Measurements from ENCODE around the gene GALNT6. TPM values are rescaled to one million over a fixed set of nuclear protein-coding genes. Genes with fewer than 3 reads are reported as not detected.
A peak's percentile ranks its signal among the peaks of the same experiment; 100 is the strongest.

The GALNT6 gene
- polyA plus RNA-seq, 2 of the 4 experiments (the other 2 are of a cell fraction) = 3.6 to 4.3 TPM

DNA sequence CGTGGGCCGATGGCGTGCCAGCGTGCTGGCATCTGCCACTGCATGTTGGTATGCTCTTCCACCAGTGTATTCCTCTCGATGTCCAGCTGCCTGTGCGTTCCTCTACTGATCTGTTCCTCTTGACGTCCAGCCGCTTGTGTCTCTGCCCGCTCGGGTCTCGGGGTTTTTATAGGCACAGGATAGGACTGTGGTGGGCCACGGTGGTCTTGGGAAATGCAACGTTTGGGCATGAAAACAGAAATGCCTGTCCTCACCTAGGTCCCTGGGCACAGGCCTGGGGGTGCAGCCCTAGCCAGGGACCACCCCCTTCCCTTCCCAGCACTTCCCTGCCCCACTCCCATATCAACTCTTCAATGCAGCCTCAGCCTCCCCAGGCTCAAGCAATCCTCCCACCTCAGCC lies 10.3 kb upstream of the GALNT6 start (continued):
- TF ChIP-seq KDM5A (IDR thresholded peaks at IDR 0.05) (no peak), NPAS2 (CRISPR knock-in tag; IDR thresholded peaks at IDR 0.05; ENCODE audit: borderline replicate concordance) (no peak)

GRCh38 chr12:51401020-51401419 lies 9.8 kb upstream of the GALNT6 start:
- POLR2A ChIA-PET = no interaction called here
- no peaks in the 10 kb centered on the region for H3K9me3 ChIP-seq
- ATAC-seq (no peak), FAIRE-seq (no peak), DNase-seq (ENCODE audit: low read depth in 1 of 2, low spot score in 1 of 2) (no peak)
- no peaks in the 10 kb centered on the region for H3K4me1 ChIP-seq
- H3K27ac ChIP-seq = no peak overlapping the region
- TF ChIP-seq RCOR1 (IDR thresholded peaks at IDR 0.05; ENCODE audit: low read depth, low read length) (no peak), TP53 (CRISPR knock-in tag; IDR thresholded peaks at IDR 0.05) (no peak), RNF2 (IDR thresholded peaks at IDR 0.05; ENCODE audit: borderline replicate concordance, low read depth) (no peak), MYC (IDR thresholded peaks at IDR 0.05; ENCODE audit: borderline replicate concordance, low read length) (no peak), CHD4 (IDR thresholded peaks at IDR 0.05; ENCODE audit: borderline replicate concordance) (no peak), CEBPB (IDR thresholded peaks at IDR 0.05) (no peak), JUN (IDR thresholded peaks at IDR 0.05) (no peak), ZNF302 (CRISPR knock-in tag; IDR thresholded peaks at IDR 0.05) (no peak), FOSL2 (IDR thresholded peaks at IDR 0.05) (no peak), FOSL2 (CRISPR knock-in tag; IDR thresholded peaks at IDR 0.05) (no peak), POLR2AphosphoS2 (conservative IDR thresholded peaks at IDR 0.05; ENCODE audit: low read length) (no peak), HOXB13 (CRISPR knock-in tag; IDR thresholded peaks at IDR 0.05; ENCODE audit: low read depth) (no peak), RAD21 (conservative IDR thresholded peaks at IDR 0.05 in 1 of 2, IDR thresholded peaks at IDR 0.05 in 1 of 2) (no peak), NFE2L2 (conservative IDR thresholded peaks at IDR 0.05; ENCODE audit: low read length) (no peak), KDM1A (IDR thresholded peaks at IDR 0.05; ENCODE audit: low read depth) (no peak), JUNB (IDR thresholded peaks at IDR 0.05) (no peak), GATA3 (IDR thresholded peaks at IDR 0.05; ENCODE audit: borderline replicate concordance) (no peak), FOXS1 (CRISPR knock-in tag; IDR thresholded peaks at IDR 0.05) (no peak)
- TF ChIP-seq, protein P1, sequence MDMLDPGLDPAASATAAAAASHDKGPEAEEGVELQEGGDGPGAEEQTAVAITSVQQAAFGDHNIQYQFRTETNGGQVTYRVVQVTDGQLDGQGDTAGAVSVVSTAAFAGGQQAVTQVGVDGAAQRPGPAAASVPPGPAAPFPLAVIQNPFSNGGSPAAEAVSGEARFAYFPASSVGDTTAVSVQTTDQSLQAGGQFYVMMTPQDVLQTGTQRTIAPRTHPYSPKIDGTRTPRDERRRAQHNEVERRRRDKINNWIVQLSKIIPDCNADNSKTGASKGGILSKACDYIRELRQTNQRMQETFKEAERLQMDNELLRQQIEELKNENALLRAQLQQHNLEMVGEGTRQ (IDR thresholded peaks at IDR 0.05) = no peak
- TF ChIP-seq, protein P2, sequence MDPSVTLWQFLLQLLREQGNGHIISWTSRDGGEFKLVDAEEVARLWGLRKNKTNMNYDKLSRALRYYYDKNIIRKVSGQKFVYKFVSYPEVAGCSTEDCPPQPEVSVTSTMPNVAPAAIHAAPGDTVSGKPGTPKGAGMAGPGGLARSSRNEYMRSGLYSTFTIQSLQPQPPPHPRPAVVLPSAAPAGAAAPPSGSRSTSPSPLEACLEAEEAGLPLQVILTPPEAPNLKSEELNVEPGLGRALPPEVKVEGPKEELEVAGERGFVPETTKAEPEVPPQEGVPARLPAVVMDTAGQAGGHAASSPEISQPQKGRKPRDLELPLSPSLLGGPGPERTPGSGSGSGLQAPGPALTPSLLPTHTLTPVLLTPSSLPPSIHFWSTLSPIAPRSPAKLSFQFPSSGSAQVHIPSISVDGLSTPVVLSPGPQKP (IDR thresholded peaks at IDR 0.05; ENCODE audit: low read depth, low read length) = no peak
- TF ChIP-seq, protein P3, sequence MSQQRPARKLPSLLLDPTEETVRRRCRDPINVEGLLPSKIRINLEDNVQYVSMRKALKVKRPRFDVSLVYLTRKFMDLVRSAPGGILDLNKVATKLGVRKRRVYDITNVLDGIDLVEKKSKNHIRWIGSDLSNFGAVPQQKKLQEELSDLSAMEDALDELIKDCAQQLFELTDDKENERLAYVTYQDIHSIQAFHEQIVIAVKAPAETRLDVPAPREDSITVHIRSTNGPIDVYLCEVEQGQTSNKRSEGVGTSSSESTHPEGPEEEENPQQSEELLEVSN (IDR thresholded peaks at IDR 0.05; ENCODE audit: borderline replicate concordance, low read depth) = no peak
- 90% methylated on average over 14 of the region's 14 CpGs for WGBS (ENCODE audit: missing lambda C conversion rate)
- CTCF ChIA-PET = interaction anchor here (1.3 to 2.5 kb wide), 2 partner anchors 19 to 61 kb away, joined by 3 to 19 read pairs; no protein-coding TSS in a partner anchor
- H3K4me2 ChIP-seq = no peak overlapping the region
- no peak overlapping the region for H3K4me3 ChIP-seq

DNA sequence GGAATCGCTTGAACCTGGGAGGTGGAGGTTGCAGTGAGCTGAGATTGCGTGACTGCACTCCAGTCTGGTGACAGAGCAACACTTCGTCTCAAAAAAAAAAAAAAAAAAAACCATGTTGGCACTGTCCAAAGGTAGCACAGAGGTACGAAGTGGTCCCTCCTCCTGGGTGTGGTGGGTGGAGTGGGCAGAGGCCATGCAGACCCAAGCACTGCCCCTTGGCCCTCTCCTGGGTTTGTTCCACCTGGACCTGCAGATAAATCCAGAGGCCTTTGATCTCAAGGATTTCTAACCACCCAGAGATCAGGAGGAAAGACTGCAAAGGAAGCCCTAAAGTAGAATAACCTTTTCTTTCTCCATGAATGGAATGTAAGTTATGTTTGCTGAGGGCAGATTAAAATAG lies 8.7 kb upstream of the GALNT6 start:
- no peak overlapping the region for H3K27ac ChIP-seq
- H3K4me1 ChIP-seq = no peaks in the 10 kb centered on the region
- no peak overlapping the region for H3K4me3 ChIP-seq
- TF ChIP-seq SMC3 (IDR thresholded peaks at IDR 0.05) (no peak), NPAS2 (CRISPR knock-in tag; IDR thresholded peaks at IDR 0.05; ENCODE audit: borderline replicate concordance) (no peak), TP53 (CRISPR knock-in tag; IDR thresholded peaks at IDR 0.05) (no peak), RNF2 (IDR thresholded peaks at IDR 0.05; ENCODE audit: borderline replicate concordance, low read depth) (no peak), FOSB (CRISPR knock-in tag; IDR thresholded peaks at IDR 0.05) (no peak), EHF (CRISPR knock-in tag; IDR thresholded peaks at IDR 0.05) (no peak)
- TF ChIP-seq, protein P1 (IDR thresholded peaks at IDR 0.05) = no peak
- TF ChIP-seq, protein P3 (IDR thresholded peaks at IDR 0.05; ENCODE audit: borderline replicate concordance, low read depth) = no peak
- DNase-seq (ENCODE audit: low read depth in 1 of 2, low spot score in 1 of 2) = no peak
- POLR2A ChIA-PET = no interaction called here
- no peaks in the 10 kb centered on the region for H3K9me3 ChIP-seq
- FAIRE-seq = no peak
- ATAC-seq = peak in 1 of 2 experiments; percentile 42; a peak in 2 of 6 replicates
- CTCF ChIA-PET = interaction anchor here (1.1 to 2.5 kb wide), 3 partner anchors 10 to 20 kb away, joined by 3 to 15 read pairs (median 4); no protein-coding TSS in a partner anchor
- WGBS (ENCODE audit: missing lambda C conversion rate) = 46% methylated on average over 4 of the region's 4 CpGs
- H3K4me2 ChIP-seq = no peak overlapping the region
